A549 (cell line): Measurements from ENCODE around the gene GOLM1.

Experiments used
- CTCF ChIP-seq: fragments of >200 bp; sonication (Bioruptor Twin); formaldehyde crosslinking; IDR thresholded peaks from 3 replicates; pipeline ENCODE4 v1.5.1; 2016
- ESRRA ChIP-seq: fragments of 150-350 bp; IDR thresholded peaks from 2 replicates; pipeline ENCODE4 v1.6.1; 2014; ENCODE audit warnings: mild to moderate bottlenecking, low read length, borderline replicate concordance
- HEYL ChIP-seq: fragments of 250-450 bp; sonication (Bioruptor Pico); IDR thresholded peaks from 2 replicates; pipeline ENCODE4 v1.8.0; 2021; ENCODE audit warnings: mild to moderate bottlenecking, moderate library complexity
- POLR2A ChIP-seq: IDR thresholded peaks from 2 replicates; pipeline ENCODE4 v1.6.1; 2012; ENCODE audit warnings: mild to moderate bottlenecking, low read length
- RFX5 ChIP-seq: fragments of 450-650 bp; IDR thresholded peaks from 2 replicates; pipeline ENCODE4 v1.7.1; 2014; ENCODE audit warnings: antibody characterized with exemption, mild to moderate bottlenecking, moderate library complexity

- TF ChIP-seq RFX5 (no peak), POLR2A (no peak), ESRRA (no peak), HEYL (CRISPR knock-in tag) (no peak), CTCF (no peak)
Measured at GRCh38 chr9:86052556-86053468, 46.5 kb downstream of the GOLM1 start.
